NCI-H226 (cell line): Measurements from ENCODE around the gene TUBA8.
"Not testable (repeated sequence)": the region's sequence is repeated elsewhere in the genome, so short reads cannot be mapped to it uniquely, and the experiment has no call there.

Experiments
- DNase-seq: peaks from one replicate; pipeline ENCODE4 v3.0.0-alpha.2; 2015

Gene TUBA8

DNA sequence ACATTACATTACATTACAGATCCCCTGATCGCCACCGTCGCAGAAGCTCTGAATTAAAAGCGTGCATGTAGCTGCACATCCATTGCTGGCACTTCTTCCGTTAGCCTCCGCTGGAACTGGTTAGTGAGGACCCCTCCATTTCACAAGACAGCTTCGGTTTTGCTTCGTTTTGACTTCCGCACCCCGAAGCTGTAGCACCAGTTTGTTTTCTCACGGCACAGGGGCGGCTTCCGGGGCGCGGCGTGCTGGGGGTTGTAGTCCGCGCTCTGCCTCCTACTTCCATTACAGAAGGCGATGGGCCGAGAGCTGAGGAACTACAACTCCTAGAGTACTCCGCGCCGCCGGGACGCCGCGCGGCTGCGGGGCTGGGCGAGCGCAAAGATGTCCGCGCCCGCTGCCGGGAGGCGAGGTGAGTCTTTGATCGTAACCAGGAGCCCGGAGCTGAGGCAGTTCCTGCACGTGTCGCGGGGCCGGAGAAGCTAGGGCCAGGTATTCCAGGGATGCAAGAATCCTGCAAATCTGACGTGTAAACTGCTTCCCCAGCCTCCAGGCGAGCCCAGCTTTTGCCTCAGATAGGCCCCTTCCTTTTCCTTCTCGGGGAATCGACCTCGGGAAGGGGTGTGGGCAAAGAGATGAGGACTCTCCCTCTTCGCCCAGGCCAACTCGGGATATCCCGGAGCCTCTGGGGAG, 32.8 kb upstream of the TUBA8 start, which contains the start of gene PEX26:
Gene PEX26, plus strand, starts transcription at position 352 of the 690 bp plus-strand sequence. CDS start 387 bp downstream, outside the sequence.
- DNase-seq = peak; percentile 79

DNA sequence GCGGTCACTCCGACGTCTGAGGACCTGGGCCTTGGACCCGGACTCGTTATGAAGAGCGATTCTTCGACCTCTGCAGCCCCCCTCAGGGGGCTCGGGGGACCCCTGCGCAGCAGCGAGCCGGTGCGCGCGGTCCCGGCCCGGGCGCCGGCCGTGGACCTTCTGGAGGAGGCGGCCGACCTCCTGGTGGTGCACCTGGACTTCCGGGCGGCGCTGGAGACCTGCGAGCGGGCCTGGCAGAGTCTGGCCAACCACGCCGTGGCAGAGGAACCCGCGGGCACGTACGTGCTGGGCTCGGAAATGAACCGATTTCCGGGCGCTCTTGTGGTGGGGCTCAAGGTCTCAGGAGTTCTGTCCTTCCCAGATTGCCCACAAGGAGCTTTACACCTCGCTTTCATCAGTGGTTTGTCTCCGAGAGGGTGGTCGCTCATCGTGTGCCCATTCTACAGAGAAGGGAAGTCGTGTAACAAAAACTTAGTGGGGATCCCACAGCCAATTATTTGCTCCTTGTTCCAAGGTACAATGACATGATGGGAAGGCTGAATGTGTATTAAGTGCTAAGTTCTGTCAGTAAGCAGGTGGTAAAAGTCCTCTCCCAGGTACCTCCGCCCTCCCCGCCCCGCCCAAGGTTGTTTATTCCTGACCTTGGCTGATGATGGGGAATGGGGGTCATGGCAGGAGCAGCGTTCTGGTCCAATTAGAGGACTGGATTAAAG, 32.1 kb upstream of the TUBA8 start:
- DNase-seq = peak; percentile 18

DNA sequence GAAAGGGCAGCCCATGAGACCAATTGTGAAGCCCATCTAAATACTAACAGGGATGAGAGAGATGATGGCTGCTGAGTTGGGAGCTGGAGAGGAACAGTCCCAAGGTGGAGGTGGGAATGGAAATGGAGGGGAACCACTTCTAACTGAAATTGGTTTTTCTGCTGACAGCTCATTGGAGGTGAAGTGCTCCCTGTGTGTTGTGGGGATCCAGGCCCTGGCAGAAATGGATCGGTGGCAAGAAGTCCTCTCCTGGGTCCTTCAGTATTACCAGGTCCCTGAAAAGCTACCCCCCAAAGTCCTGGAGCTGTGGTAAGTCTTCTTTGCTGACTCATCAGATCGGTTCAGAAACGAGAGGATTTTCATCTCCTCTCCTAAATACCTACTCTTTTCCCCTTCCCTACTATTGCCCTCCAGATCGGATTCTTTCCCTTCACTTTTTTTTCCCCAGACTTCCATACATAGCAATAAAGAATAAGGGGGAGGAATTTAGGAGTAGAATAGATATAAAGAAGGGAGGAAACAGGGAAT, 30.8 kb upstream of the TUBA8 start:
- no peak for DNase-seq

DNA sequence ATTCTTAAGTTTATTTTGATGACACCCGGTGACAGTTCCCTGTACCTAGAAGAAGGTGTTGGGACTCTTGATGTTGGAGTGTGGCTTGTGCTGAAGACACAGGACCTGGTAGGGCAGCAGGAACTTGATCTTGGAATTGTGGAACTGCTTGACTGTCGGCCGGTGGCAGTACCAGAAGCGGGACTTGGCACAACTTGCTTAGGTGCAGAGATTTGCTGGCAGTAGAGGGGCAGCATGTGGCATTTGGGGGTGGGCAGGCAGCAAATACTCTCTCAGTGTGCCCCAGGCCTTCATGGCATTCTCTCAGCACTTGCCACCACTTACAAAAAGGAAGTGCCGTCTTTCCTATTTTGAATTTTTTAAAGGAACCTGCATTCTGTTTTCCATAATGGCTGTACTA, 29.2 kb upstream of the TUBA8 start:
- no peak for DNase-seq

DNA sequence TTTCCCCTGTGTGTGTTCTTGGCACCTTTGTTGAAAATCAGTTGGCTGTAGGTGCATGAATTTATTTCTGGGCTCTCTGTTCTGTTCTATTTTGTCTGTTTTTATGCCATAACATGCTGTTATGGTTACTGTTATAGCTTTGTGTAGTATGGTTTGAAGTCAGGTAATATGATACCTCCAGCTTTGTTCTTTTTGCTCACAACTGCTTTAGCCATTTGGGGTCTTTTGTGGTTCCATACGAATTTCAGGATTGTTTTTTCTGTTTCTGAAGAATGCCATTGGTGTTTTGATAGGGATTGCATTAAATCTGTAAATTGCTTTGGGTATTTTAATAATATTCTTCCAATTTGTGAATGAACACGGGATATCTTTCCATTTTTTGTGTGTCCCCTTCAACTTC, 28.1 kb upstream of the TUBA8 start:
- DNase-seq = no peak

DNA sequence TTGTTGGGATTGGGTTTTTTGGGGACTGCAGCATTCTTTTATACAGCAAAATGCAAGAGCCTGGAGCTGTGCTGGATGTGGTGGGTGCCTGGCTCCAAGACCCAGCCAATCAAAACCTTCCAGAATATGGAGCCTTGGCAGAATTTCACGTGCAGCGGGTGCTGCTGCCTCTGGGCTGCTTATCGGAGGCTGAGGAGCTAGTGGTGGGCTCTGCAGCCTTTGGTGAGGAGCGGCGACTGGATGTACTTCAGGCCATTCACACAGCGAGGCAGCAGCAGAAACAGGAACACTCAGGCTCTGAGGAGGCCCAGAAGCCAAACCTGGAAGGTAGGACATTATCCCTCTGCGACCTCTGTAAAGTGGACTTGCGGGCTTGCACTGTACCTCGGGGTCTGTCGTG, 27.2 kb upstream of the TUBA8 start:
- no peak for DNase-seq

DNA sequence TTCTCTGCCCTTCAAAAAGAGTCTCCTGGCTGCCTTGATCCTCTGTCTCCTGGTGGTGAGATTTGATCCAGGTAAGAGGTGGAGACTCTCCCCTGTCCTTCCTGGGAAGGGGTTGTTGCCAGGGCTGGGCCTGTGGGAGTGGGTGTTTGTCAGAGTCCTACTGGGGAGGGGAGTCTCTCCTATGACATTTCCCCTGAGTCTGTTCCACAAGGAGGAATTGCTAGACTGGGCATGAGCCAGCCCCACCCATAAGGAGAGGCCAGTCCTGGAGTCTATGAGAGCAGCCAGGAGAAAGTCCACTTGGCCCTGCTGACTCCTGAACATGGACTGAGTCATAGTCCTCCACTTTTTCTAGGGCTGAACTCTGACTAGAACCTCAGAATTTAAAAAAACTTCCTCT, 25.4 kb upstream of the TUBA8 start:
- peak; percentile 3 for DNase-seq

DNA sequence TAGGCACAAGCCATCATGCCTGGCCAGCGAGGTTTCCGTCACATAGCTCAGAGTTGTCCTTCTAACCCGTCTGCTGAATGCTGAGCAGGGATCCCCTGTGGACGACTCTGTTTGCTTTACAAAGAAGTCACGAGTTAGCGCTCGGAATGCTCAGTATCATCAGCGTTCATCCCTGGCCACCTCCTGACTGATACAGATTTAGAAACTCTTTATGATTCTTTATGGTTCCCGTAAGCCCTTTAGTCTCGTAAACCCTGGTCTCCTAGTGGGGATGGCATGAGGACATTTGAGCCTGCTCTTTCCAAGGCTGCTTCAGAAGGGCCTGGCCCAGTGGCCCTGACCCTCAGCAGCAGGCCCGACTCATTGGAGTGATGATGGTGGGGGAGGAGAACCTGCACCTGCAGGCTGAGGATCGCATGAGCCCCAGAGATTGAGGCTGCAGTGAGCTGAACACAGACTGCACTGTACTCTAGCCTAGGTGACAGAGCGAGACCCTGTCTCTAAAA, 23.2 kb upstream of the TUBA8 start:
- DNase-seq = no peak

DNA sequence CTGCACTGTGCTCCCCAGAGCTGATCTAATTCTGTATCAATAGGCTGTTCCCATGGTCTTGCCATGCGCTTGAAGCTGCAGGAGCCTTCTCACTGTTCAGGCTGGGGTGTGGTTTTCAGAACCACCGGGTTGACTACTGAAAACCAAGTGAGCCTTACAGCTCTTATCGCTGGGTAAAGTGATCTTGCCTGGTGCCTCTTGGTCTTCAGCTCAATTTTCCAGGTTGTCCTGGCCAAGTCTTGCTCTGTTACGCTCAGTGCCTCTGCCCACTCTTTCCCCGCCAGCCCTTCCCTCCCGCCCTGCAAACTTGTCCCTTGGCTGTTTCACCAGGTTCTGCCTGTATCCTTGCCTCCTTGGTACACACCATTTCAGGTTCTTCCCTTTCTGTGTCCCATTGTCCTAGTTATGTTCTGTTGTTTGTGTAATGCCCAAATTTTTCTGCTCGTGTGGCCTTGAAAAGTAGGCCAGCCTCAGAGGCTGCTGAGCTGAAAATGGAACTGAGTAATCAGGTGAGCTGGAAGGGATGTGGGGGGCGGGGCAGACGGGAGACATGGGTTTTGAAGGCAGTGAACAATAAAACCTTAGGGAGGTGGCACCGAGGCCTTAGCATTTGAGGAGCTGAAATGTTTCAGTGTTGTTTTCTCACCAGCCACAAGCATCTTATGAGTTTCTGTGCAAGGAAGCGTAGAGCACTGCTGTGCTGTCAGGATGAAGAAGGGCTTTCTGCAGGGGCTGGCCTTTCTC, 21.6 kb upstream of the TUBA8 start:
- no peak for DNase-seq

DNA sequence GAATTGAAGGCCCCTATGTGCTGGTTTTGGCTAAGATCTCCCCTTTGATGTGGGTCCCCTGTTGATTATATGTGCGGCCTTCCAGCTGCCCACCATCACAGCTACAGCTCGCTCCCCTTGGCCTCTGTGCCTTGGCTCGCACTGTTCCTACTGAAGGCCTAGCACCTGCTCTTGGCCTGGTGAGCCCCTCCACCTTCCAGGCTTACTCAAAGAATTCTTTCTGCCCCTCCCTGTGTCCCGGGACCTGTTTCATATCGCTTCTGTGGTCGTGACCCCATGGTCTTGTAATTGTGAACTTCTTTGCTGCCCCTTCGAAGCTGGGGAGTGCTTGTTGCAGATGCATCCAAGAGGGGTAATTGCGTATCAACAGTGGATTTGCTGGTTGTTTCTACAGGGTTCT, 20.3 kb upstream of the TUBA8 start:
- DNase-seq = no peak

DNA sequence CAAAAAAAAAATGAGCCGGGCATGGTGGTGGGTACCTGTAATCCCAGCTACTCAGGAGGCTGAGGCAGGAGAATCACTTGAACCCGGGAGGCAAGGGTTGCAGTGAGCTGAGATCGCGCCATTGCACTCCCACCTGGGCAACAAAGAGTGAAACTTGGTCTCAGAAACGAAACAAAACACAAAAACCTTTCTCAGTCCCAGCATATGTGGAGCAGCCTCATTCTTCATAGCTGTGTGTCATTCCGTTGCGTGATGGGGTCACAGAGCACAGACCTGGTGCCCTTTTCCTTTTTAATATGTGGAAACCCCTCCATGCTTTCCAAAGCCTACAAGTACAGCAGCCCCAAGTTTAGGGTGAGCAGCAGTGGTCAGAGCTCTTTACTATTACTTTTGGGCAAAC, 19.1 kb upstream of the TUBA8 start:
- no peak for DNase-seq

DNA sequence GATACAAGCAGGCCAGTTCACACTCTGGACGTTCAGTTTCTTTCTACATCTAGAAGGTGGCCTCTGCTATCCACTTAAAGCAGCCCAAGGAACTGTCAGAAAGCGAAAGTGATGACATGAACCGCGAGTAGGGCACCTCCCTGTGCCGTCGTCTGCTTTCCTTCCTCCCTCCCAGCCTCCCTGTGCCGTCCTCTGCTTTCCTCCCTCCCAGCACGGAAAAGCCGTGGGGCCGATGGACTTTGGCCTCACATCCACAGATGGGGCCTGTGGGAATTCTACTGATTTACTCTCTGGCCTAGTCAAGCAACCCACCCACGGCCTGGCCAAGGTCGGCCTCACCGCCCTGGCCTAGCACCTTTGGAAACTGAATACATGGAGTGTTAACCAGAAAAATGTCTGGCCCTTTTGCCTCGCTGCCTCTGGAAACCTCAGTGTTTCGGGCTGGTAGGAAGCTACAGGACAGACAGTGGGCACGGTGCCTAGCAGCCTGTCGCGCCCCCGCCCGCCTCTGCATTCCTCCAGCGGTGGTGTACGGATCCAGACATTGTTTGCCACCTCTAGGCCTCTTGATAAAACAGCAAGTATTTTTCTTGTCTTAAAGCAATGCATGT, 18.6 kb upstream of the TUBA8 start:
- peak; percentile 63 for DNase-seq

DNA sequence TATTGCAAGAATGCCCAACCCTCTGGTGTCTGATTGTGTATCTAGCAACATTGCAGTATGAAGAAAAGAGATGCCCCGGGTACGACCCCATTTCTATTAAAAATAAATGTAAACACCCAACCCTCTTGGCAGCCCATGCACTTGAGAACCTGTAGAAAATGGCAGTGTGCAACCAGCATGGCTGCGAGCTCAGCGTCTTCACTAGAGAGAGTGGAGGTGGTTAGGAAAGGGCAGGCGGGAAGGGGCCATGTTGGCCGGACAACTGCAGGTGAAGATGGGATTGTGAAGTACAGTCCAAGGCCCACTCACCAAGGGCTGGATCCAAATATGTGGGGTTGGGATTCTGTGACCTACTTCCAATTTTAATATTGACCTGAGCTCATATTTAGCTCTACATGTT, 16.9 kb upstream of the TUBA8 start:
- no peak for DNase-seq

DNA sequence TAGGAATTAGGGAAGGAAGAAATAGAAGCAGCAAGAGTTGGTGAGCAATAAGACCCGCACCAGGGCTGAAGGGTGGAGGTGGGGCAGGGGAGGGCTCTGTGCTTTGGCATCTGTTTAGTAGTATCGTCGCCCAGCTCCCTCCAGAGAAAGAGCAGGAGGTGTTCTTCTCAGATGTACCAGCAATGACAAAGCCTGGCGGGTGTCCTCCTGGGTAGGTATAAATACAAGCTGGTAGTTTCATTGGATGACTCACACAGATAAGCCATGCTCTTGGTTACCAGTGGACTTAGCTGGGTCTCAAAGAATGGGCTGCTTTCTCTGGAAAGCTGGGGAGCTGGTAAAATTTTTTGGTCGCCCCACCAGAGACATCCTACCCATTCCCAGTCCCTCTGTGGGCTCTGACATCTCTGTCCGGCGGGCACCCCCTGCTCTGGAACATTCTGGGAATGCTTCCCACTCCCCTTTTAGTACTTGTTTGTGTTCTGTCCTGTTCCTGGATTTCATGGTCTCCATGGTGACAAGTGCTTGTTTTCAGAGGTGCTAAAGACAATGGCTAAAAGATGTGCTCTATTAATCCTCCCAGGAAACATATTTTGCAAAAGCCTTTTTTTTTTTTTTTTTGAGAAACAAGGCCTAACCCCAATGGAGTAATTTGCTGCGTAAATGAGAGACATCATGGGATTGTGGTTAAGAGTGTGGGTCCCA, 15.4 kb upstream of the TUBA8 start:
- DNase-seq = peak; percentile 7

DNA sequence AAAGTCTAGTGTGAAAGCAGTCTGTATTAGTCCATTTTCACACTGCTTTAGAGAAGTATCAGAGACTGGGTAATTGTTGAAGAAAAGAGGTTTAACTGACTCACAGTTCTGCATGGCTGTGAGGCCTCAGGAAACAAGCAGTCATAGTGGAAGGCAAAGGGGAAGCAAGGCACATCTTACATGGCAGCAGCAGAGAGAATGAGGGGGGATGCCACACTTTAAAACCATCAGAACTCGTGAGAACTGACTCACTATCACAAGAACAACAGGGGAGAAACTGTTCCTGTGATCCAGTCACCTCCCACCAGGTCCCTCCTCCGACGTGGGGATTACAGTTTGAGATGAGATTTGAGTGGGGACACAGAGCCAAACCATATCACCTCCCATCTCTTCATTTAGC, 13.8 kb upstream of the TUBA8 start:
- DNase-seq = no peak

DNA sequence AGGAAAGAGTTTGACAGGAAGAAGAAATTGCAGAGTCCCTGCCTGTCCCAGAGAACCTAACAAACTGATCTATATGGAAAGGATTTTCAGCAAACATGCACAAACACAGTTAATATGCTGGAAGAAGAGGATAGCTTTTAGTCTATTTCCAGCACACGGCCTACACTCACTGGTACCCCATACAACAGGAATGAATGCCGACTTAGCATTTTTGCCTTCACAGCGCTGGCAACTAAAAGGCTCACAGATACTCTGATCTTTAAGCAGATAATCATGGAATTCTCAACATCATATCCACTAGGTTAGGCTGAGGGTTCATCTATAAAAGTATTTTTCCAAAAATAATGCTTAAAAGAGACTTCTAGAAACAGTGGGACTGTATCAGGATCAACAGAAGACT, 9.8 kb upstream of the TUBA8 start:
- DNase-seq = no peak

DNA sequence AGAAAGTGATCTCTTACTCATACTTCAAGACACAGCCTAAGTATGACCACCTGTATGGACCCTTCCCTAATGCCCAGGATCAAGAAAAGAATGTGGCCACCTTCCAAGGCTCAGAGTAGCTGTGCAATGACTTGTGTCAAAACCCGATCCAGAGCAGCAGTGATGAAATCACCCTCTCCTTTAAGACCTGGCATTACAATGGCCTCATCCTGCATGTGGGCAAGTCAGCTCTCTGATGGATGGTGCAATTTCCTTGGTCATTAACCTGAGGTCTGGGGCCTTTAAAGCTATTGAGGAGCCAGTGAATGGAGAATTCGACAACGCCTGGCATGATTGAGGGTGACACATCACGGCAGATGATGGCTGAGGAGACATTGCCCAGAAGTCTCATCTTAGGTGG, 9.1 kb upstream of the TUBA8 start:
- no peak for DNase-seq

DNA sequence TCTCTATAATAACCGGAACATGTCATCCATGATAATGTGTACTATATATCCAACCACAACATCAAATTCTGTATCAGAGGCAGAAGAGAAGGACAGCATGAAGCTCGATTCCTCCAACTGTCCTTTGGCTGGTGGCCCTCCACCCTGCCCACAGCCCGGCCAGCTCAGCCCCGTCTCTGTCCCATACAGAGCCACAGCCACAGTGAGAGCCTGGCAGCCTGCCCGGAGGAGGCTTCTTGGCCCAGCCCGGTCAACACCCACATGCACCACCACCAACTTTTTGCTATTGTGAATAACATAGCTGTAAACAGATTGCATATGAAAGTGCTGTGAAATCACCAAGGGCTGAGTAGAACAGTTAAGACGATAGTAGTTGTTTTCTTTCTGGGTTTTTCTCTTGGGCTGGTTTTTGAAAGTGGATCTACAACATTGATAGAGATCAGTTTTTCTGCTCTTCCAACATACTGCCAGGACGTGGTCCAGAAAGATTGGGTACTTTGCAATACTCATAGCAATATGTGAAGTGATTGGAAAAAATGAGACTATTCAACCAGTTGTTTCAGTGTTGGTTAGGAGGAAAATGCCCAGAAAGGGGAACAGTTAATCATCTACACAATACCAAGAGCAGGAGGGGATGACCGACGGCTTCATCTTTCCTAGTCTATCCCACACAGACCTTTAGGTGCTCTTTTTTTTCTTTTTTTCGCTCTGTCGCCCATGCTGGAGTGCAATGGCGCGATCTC, 6.9 kb upstream of the TUBA8 start:
- DNase-seq = no peak

DNA sequence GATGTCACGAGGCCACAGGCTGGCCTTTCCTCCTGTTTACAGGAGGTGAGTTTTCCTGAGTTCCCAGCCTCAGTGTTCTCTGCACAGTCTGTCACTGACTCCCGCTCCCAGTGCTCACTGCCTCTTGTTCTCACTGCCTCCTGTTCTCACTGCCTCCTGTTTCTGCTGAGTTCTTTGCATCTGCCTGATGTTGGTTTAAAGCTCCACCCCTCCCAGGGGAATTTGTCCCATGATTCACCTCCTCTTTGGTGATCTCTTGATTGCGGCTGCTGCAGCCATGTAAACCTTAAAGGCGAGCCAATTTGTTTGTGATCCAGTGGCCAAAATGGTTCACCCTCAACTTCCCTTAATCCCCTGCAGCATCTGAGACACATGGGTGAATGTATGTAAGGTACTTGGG, 6.0 kb upstream of the TUBA8 start:
- no peak for DNase-seq

DNA sequence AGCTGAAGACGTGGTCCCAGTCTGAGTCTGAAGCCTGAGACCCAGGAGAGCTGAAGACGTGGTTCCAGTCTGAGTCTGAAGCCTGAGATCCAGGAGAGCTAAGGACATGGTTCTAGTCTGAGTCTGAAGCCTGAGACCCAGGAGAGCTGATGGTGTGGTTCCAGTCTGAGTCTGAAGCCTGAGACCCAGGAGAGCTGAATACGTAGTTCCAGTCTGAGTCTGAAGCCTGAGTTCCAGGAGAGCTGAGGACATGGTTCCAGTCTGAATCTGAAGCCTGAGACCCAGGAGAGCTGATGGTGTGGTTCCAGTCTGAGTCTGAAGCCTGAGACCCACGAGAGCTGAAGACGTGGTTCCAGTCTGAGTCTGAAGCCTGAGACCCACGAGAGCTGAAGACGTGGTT, 4.6 kb upstream of the TUBA8 start:
- not testable (repeated sequence) for DNase-seq

DNA sequence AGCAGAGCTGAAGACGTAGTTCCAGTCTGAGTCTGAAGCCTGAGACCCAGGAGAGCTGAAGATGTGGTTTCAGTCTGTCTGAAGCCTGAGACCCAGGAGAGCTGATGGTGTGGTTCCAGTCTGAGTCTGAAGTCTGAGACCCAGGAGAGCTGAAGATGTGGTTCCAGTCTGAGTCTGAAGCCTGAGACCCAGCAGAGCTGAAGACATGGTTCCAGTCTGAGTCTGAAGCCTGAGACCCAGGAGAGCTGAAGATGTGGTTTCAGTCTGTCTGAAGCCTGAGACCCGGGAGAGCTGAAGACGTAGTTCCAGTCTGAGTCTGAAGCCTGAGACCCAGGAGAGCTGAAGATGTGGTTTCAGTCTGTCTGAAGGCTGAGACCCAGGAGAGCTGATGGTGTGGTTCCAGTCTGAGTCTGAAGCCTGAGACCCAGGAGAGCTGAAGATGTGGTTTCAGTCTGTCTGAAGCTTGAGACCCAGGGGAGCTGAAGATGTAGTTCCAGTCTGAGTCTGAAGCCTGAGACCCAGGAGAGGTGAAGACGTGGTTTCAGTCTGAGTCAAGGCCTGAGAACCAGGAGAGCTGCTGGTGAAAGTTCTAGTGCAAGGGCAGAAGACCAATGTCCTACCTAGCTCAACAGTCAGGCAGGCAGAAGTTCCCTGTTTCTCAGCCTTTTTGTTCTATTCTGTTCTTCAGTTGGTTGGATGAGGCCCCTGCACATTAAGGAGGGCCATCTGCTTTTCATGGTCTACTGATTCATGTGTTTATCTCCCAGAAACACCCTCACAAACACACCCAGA, 3.9 kb upstream of the TUBA8 start:
- not testable (repeated sequence) for DNase-seq
